KOPT-K1 (cell line): ENCODE results near the gene HARS2.
"Not testable (repeated sequence)": the region's sequence is repeated elsewhere in the genome, so short reads cannot be mapped to it uniquely, and the experiment has no call there.

Experiments
- H3K27ac ChIP-seq: fragments of 200-600 bp; sonication (generic); 2 replicates; pipeline ENCODE4 v1.5.1; 2016; ENCODE audit warnings: antibody characterized with exemption, mild to moderate bottlenecking, low read depth, low read length; ENCODE audit not compliant: poor library complexity, severe bottlenecking
- H3K36me3 ChIP-seq: fragments of 200-600 bp; sonication (generic); 2 replicates; pipeline ENCODE4 v1.5.1; 2017; ENCODE audit warnings: antibody characterized with exemption, mild to moderate bottlenecking, low read length, moderate library complexity; ENCODE audit not compliant: insufficient read depth
- H3K9me3 ChIP-seq: fragments of 200-600 bp; sonication (generic); 2 replicates; pipeline ENCODE4 v1.5.1; 2017; ENCODE audit warnings: antibody characterized with exemption, low read length, mild to moderate bottlenecking; ENCODE audit not compliant: insufficient read depth, poor library complexity, severe bottlenecking

Gene HARS2, protein sequence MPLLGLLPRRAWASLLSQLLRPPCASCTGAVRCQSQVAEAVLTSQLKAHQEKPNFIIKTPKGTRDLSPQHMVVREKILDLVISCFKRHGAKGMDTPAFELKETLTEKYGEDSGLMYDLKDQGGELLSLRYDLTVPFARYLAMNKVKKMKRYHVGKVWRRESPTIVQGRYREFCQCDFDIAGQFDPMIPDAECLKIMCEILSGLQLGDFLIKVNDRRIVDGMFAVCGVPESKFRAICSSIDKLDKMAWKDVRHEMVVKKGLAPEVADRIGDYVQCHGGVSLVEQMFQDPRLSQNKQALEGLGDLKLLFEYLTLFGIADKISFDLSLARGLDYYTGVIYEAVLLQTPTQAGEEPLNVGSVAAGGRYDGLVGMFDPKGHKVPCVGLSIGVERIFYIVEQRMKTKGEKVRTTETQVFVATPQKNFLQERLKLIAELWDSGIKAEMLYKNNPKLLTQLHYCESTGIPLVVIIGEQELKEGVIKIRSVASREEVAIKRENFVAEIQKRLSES

DNA sequence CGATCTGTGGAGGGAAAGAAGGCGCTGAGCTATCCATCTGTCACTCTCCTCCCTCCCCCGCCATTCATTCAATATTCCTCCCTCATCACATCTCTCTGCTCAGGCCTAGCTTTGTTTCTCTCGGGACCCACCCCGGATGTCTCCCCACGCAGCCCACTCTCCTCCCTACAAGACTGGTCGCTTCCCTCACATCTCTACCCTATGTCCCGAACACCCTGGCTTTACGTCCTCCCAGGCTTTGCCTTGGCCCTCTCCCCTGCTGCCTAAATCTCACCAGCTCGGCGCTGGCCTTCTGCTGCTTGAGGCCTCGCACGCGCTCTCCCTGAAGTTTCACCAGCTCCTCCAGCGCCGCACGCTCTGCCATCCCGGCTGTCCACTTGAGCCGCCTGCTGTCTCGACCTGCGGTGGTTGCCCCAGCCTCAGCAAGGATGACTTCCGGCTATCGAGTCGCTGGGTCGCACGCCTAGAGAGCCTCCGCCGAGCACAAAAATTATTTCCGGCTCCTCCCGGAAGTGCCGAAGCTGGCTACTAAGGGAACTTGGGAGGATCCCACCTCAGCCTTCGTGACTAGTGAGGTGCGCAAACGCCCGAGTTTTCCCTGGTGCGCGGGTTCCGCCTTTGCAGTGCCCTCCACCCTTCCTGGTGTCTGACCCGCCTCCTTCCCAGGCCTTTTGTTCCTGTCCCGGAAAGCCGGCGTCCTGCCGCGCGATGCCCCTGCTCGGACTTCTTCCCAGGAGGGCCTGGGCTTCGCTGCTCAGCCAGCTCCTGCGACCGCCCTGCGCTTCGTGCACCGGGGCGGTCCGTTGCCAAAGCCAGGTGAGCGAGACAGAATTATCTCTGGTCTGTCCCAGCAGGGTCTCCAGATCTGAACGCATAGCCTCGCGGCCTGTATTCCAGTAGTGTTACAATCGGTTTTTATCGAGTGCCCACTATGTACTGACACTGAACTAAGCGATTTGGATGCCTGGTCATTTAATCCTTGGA is at the start of gene HARS2, which contains the start of gene HARS1:
TSS of gene HARS2 (plus strand) at position 515 of the 984 bp plus-strand sequence. CDS start at position 709, 194 bp downstream.
TSS of gene HARS1 (minus strand) at position 430 of the 984 bp plus-strand sequence. CDS start at position 364, 66 bp downstream.
- H3K9me3 ChIP-seq = no peaks in the 10 kb centered on the region
- peaks cover 68% of the 10 kb centered on the region for H3K36me3 ChIP-seq

DNA sequence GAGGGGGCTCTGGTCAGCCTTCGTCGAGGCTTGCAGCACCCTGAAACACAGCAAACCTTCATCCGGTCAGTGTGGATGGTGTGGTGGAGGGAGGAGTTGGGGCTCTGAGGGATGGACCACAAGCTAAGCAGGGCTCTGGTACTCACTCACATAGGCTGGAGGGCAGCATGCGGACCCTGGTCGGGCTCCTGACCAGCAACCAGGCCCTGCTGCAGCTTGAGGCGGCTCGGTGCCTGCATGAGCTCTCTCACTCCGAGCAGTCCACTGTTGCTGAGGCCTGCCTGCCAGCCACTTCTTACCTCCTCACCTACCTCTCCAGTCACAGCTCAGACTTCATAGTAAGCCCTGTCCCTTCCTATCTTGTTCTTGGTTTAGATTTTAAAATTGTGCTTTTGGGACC is 49.5 kb upstream of the HARS2 start:
- Histone ChIP-seq H3K9me3 (no peaks in the 10 kb centered on the region), H3K27ac (no peak overlapping the region), H3K36me3 (peaks cover 53% of the 10 kb centered on the region)

More for the DNA sequence above, at the start of gene HARS2, which contains the start of gene HARS1:
- peak within 1 kb of the TSS; percentile 72 for H3K27ac ChIP-seq

DNA sequence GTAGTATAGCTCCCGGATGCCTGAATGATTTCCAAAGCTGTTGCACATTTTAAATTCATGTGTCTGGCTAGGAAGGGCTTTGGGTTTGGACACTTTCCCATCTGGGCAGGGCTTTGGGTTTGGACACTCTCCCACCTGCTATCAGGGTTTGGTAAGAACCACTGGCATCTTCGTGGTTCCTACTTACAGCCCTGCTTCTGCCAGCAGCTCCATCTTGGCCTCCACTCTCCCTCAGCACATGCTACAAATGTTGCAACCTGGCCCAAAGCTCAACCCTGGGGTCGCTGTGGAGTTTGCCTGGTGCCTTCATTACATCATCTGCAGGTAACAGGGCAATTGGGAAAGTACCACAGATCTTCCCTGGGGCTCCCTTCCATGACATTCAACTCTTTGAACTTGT is 48.5 kb upstream of the HARS2 start:
- no peaks in the 10 kb centered on the region for H3K9me3 ChIP-seq
- H3K36me3 ChIP-seq = peaks cover 53% of the 10 kb centered on the region

DNA sequence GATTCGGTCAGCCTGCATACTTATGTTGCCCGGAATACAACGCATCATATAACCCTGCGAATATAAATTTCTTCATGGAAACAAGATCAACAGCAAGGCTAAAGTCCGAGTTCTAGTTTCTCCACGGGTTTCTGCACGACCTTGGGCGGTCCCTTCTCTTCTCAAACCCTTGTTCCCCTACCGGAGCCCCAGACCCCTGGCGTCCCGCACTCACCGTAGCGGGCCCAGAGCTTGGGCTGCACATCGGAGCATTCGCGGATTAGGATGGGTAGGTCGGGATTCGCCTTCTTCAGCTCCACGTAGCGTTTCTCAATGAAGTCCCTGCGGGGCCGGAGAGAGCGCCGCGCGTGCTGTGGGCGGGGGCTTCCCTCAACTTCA is 44.2 kb upstream of the HARS2 start:
- peak overlapping the region; percentile 79 for H3K27ac ChIP-seq
- H3K36me3 ChIP-seq = peaks cover 67% of the 10 kb centered on the region
- no peaks in the 10 kb centered on the region for H3K9me3 ChIP-seq

More for the DNA sequence above, 48.5 kb upstream of the HARS2 start:
- no peak overlapping the region for H3K27ac ChIP-seq

DNA sequence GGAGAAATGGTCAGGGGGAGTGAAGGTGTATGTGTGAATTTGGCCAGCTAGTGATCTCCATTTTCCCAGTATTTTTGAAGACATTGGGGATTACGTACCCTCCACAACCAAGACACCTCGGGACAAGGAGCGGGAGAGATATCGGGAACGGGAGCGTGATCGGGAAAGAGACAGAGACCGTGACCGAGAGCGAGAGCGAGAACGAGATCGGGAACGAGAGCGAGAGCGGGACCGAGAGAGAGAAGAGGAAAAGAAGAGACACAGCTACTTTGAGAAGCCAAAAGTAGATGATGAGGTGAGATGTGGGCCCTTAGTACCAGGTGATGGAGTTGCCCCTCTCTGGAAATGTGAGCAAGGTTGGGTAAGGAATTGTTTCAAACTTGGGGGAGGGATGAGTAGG is 32.4 kb upstream of the HARS2 start:
- Histone ChIP-seq H3K27ac (no peak overlapping the region), H3K36me3 (peaks cover 96% of the 10 kb centered on the region)

DNA sequence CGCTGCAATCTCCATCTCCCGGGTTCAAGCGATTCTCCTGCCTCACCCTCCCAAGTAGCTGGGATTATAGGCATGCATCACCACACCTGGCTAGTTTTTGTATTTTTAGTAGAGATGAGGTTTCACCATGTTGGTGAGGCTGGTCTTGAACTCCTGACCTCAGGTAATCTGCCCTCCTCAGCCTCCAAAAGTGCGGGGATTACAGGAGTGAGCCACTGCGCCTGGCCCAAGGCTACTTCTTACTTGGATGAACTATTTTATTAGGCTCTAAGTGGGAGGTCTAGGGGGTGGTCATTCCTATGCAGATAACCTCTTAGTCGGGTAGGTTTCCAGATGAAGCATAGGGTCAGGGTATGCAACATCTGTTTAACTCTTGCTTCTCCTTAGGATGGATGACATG is 30.9 kb upstream of the HARS2 start:
- not testable (repeated sequence) for H3K9me3 ChIP-seq

More for the DNA sequence above, 32.4 kb upstream of the HARS2 start:
- no peaks in the 10 kb centered on the region for H3K9me3 ChIP-seq

DNA sequence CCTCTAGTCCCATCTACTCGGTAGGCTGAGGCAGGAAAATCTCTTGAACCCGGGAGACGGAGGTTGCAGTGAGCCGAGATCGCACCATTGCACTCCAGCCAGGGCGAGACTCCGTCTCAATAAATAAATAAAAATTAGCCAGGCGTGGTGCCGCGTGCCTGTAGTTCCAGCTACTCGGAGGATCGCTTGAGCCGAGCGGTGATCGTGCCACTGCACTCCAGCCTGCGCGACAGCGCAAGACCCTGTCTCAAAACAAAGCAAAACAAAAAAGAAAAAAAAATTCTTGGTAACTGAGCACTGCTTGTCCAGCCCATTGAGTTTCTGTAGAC is 27.3 kb upstream of the HARS2 start:
- H3K9me3 ChIP-seq = no peaks in the 10 kb centered on the region
- H3K27ac ChIP-seq = peak overlapping the region; percentile 79
- H3K36me3 ChIP-seq = peaks cover 71% of the 10 kb centered on the region

More for the DNA sequence above, 30.9 kb upstream of the HARS2 start:
- H3K27ac ChIP-seq = not testable (repeated sequence)
- H3K36me3 ChIP-seq = peaks cover 81% of the 10 kb centered on the region

DNA sequence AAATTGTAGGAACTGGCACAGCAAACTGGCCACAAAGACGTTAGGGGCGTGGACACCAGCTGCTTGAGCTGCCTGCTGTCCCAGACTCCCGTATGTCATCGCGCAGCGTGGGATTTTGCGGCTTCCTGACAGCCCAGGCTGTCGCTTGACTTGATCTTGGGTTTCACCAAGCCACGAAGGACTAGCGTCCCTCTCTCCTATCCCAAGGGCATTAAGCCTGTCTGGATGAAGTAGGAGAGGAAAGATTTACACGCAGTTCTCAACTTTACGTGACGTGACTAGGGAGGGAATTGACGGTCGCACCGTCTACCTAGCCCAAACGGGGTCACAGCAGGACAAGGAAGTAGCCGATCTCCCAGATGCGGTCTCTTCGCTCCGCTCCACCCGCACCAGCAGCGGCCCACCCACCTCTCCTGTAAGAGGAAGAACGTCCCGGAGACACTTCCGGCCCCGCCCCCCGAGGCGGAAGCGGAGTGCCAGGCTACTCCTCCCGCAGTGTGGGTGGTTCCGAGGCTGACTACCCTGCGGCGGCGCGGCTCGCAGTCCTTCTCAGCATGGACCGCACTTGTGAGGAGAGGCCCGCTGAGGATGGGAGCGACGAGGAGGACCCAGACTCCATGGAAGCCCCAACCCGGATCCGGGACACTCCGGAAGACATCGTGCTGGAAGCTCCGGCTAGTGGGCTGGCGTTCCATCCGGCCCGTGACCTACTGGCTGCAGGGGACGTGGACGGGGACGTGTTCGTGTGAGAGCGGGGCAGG is 26.7 kb upstream of the HARS2 start, which contains the start of gene WDR55:
TSS of gene WDR55 (plus strand) at position 546 of the 761 bp plus-strand sequence. CDS start at position 555, 9 bp downstream.
- H3K9me3 ChIP-seq = no peaks in the 10 kb centered on the region
- H3K27ac ChIP-seq = peak within 1 kb of the TSS; percentile 79
- H3K36me3 ChIP-seq = peaks cover 71% of the 10 kb centered on the region

DNA sequence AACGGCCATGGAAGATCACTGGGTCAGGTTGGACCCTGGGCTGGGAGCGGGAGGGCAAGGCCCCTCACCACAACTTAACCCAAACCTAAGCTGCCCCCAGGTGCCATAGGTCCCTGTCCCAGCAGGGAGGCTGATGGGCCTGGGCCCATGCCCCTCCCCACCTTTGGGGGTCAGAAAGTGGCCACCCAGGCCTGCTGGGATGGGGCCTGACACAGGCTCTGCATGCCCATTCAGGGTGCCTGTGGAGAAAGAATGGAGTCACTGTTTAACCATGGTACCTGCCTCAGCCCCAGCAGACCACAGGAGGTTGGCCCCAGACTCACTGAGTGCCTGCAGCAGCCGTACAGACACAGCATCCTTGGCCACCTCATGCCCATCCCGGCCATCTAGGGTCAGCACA is 20.2 kb upstream of the HARS2 start:
- H3K36me3 ChIP-seq = peaks cover 96% of the 10 kb centered on the region
- not testable (repeated sequence) for H3K9me3 ChIP-seq, H3K27ac ChIP-seq

DNA sequence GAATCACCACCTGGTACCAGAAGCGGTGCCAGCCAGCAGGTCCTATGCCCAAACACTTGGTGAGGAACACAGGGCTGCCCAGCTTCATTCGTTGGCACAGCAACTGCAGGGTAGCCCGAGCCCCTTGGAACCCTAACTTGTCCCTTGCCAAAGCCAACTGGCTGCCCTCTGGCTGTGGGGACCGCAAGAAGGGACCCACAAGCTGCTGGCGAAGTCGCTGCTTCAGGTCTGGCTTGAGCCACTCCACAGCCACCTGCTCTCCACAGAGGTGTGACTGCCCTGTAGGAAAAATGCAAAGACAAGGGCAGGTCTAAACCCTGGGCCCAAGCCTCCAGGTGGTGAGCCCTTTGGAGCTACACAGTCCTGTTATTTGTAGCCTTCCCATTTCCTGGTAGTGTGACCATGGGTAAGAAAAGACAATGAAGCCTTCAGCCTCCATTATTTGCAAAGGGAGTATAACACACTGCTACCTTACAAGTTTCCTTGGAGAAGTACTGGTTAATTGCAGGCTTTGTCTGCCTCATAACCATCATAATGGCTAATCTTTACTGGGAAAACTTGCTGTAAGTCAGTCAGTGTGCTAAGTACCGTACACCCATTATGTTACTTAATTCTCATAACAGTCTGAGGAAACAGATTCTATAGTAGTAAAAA is 19.7 kb upstream of the HARS2 start:
- H3K36me3 ChIP-seq = peaks cover 100% of the 10 kb centered on the region
- no peaks in the 10 kb centered on the region for H3K9me3 ChIP-seq
- no peak overlapping the region for H3K27ac ChIP-seq

DNA sequence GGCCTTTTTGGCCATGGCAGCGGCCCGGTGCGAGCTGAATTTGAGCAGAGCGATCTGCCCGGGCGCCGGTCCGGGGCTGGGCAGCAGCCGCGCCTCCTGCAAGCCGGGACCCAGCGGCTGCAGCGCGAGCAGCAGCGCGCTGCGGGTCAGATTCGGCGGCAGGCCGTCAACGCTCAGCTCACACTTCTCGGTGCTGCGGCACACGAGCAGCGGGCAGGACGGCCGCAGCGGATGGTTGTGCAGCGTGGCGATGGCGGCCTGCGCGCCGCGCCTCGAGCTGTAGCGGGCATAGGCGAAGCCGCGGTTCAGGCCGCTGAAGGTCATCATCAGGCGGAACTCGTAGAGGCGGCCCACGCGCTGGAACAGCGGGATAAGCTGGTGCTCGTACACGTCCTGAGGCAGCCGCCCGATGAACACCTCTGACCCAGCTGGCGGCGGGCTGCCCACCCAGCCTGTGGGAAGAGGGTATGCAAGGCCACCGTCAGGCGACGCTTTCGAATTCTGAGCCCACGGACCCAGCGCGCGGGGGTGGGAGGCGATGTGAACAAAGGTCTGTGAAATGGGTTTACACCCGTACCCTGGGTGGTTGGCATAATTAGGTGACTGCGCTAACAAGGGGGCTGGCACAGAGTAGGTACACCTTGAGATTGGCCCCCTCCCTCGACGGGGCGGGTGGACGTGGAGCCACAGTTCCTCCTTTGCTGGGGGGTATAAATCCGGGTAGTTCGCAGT is 18.6 kb upstream of the HARS2 start:
- Histone ChIP-seq H3K27ac (no peak overlapping the region), H3K36me3 (peaks cover 100% of the 10 kb centered on the region), H3K9me3 (no peaks in the 10 kb centered on the region)

DNA sequence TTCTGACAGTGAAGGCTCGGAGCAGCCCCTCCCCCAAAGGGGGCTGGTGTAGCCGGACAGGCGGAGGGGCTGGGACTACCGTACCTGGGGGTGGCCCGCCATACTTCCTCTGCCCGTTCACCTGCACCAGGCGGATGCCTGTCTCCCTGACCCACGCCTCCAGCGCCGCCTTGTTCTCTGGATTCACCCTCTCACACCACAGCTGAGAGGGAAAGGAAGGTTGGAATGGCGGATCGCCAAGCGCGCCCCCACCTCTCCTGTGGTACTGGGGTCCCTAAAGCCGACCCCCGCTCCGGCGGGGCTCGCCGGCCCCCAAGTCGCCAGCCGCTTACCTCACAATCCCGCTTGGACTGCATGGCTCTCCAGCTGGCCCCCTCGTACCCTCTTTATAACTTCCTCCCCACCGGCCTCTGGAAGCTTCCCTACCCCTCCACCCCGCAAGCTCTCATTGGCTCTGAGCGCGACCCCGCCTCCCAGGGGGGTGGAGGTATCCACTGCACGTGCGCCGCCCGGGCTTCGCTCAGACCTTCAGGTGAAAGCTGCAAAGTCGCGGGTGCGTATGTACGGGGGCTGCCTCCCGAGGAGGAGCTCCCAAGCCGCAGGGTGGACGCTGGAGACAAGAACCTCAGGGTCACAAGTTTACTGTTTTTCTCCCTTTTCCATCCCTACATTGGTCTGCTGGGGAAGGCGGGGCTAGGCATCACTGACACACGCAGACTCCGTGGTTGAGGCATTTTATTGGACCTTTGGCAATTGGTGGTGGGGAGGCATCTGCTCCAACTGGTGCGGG is 17.9 kb upstream of the HARS2 start, which contains the start of gene DND1:
TSS of gene DND1 (minus strand) at position 390 of the 790 bp plus-strand sequence. CDS start at position 356, 34 bp downstream.
- Histone ChIP-seq H3K27ac (no peak within 1 kb of the TSS), H3K9me3 (no peaks in the 10 kb centered on the region), H3K36me3 (peaks cover 100% of the 10 kb centered on the region)

DNA sequence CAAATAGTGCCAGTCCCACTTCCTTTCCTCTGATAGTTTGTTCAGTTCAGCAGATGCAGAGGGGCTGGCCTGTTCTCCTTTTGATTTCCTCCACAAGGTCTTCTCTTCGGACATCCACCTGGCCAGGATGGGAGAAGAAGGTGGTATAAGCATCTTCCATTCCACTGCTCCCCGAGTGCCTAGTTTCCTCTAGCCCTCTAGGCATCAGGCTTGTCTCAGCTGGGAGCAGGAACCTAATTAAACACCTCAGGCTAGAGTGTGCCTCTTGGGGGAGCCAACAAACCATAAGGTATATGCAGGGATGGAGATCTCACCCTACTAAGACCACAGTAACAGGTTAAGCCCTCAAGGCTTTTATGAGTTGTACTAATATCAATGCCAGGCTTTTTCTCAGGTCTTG is 17.0 kb upstream of the HARS2 start:
- Histone ChIP-seq H3K9me3 (no peaks in the 10 kb centered on the region), H3K27ac (no peak overlapping the region), H3K36me3 (peaks cover 100% of the 10 kb centered on the region)
